Naive thymus-derived CD4-positive, alpha-beta T cell (primary cell): Measurements from ENCODE around the gene ENSA. TPM values are rescaled to one million over a fixed set of nuclear protein-coding genes. Genes with fewer than 3 reads are reported as not detected.
"Not testable (repeated sequence)": the region's sequence is repeated elsewhere in the genome, so short reads cannot be mapped to it uniquely, and the experiment has no call there.

ENCODE experiments used
- ATAC-seq: fragments of 150-1000 bp; cut with Tn5 transposase; 2 replicates; pipeline ENCODE4 v1.10.0; 2021; ENCODE audit warnings: mild to moderate bottlenecking, moderate library complexity
- CTCF ChIA-PET: fragments of 350-600 bp; sonication (Branson Sonifier 250); formaldehyde crosslinking; loops from one replicate; lab custom pipeline; 2021; ENCODE audit warnings: antibody characterized with exemption; lab: Charles Lee
- POLR2A ChIA-PET: fragments of 350-600 bp; sonication (Branson Sonifier 250); formaldehyde crosslinking; loops from one replicate; lab custom pipeline; 2021; ENCODE audit warnings: antibody characterized with exemption, inconsistent platforms; lab: Charles Lee
- DNase-seq, 9 donors: peaks; one replicate each; pipeline versions ENCODE4 v3.0.0 to v3.0.0-alpha.2; 2020 to 2022; ENCODE audit warnings: mixed read lengths in 1 of 9
- H3K27ac ChIP-seq: one replicate; pipeline ENCODE4 v1.7.0; 2013; ENCODE audit warnings: mild to moderate bottlenecking, low read depth, low read length, moderate library complexity
- H3K27me3 ChIP-seq, 2 donors: one replicate each; pipeline ENCODE4 v1.7.0; 2013; ENCODE audit warnings: low read length in 2 of 2, mild to moderate bottlenecking in 2 of 2, moderate library complexity in 2 of 2; ENCODE audit not compliant: control insufficient read depth in 2 of 2, insufficient read depth in 2 of 2
- H3K36me3 ChIP-seq, 3 experiments: 1 replicate in 2 of 3; 2 replicates in 1 of 3; pipeline ENCODE4 v1.7.0; 2013; ENCODE audit warnings: low read length in 3 of 3, mild to moderate bottlenecking in 3 of 3, moderate library complexity in 1 of 3; ENCODE audit not compliant: insufficient read depth in 3 of 3, control insufficient read depth in 2 of 3
- H3K4me1 ChIP-seq, 2 donors: one replicate each; pipeline ENCODE4 v1.7.0; 2013; ENCODE audit warnings: low read length in 2 of 2, mild to moderate bottlenecking in 2 of 2, moderate library complexity in 1 of 2; ENCODE audit not compliant: control insufficient read depth in 2 of 2, insufficient read depth in 2 of 2
- H3K4me3 ChIP-seq: 2 replicates; pipeline ENCODE4 v1.7.0; 2013; ENCODE audit warnings: mild to moderate bottlenecking, low read length
- H3K9me3 ChIP-seq, 3 experiments: 1 replicate in 2 of 3; 2 replicates in 1 of 3; pipeline ENCODE4 v1.7.0; 2013; ENCODE audit warnings: low read length in 3 of 3; ENCODE audit not compliant: control insufficient read depth in 2 of 3
- H3K27ac Mint-ChIP-seq, 9 donors: one replicate each; pipeline ENCODE4 v1.8.0; 2020 to 2022; ENCODE audit warnings: mixed read lengths in 9 of 9, mild to moderate bottlenecking in 8 of 9, moderate library complexity in 5 of 9, inconsistent platforms in 2 of 9
- H3K27me3 Mint-ChIP-seq, 5 donors: one replicate each; pipeline ENCODE4 v1.8.0; 2021 to 2022; ENCODE audit warnings: mixed read lengths in 5 of 5, mild to moderate bottlenecking in 1 of 5
- H3K36me3 Mint-ChIP-seq, 5 donors: one replicate each; pipeline ENCODE4 v1.8.0; 2020 to 2022; ENCODE audit warnings: mixed read lengths in 5 of 5, mild to moderate bottlenecking in 3 of 5, inconsistent platforms in 1 of 5
- H3K4me1 Mint-ChIP-seq, 7 donors: one replicate each; pipeline ENCODE4 v1.8.0; 2020 to 2022; ENCODE audit warnings: mixed read lengths in 7 of 7, mild to moderate bottlenecking in 3 of 7, inconsistent platforms in 1 of 7
- H3K4me3 Mint-ChIP-seq, 10 donors: one replicate each; pipeline ENCODE4 v1.8.0; 2020 to 2022; ENCODE audit warnings: mild to moderate bottlenecking in 10 of 10, mixed read lengths in 10 of 10, moderate library complexity in 6 of 10, inconsistent platforms in 2 of 10
- H3K9me3 Mint-ChIP-seq, 11 donors: one replicate each; pipeline ENCODE4 v1.8.0; 2020 to 2022; ENCODE audit warnings: mixed read lengths in 11 of 11, mild to moderate bottlenecking in 4 of 11, inconsistent platforms in 1 of 11, moderate library complexity in 1 of 11
- intact Hi-C, 2 donors: fragments of 100-400 bp; cut with micrococcal nuclease; formaldehyde crosslinking; loops; one replicate each; pipeline ENCODE4 v1.15.1; 2023
- polyA plus RNA-seq, 2 donors: library from polyadenylated mRNA; unstranded; fragments of 300-500 nt; fragmentation: Illumina TruSeq; gene quantifications; one replicate each; pipeline ENCODE4 v1.2.3, GENCODE V29; 2021
- total RNA-seq, 6 experiments: library from RNA in 5 of 6; stranded (reverse) in 5 of 6; gene quantifications; 1 replicate in 5 of 6; 2 replicates in 1 of 6; pipeline ENCODE4 v1.2.3 and lab custom pipeline; 2021 to 2026

The ENSA gene
- total and polyA plus RNA-seq, 7 experiments from 2014 or later, result 59.4 to 178 (median 102) TPM

DNA sequence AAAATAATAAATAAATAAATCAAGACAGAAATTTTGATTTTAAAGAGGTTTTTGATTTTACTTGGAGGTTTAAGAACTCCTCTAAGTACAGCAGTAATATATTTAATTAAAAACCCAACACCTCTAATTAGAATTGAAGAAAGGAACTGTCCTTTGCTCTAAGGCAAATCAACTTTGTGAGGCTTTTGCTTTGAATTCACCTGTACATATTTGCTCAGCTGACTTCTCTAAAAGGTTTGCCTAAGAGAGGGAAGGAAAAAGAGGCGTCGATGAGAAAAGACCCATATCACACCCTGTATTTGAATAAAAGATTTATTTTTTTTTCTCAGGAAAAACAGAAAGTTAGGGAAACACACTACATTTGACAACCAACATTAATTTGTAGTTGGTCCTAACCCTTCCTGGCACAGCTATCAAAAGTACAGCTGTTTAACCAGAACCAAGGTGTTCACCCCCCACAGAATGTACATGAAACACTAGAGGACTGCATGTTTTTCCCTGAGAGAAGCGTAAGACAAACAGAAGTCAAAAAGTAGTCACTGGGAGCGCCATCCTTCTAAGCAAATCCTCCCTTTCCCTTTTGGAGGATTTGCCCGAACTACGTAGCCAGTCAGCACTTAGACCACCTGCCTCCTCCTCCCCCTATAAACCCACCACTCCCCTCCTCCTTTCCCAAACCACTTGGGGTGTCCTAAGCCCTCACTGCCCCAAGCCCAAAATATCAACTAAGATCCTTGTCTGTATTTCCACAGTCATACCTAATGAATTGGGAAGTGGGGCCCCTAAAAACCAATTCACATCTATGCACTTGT is 54.9 kb downstream of the ENSA start:
- no peaks in the 10 kb centered on the region for H3K9me3 ChIP-seq
- H3K27ac Mint-ChIP-seq, result peak overlapping the region; percentile 81 to 99 (median 97)
- peaks cover 40 to 63% (median 52%) of the 10 kb centered on the region in 3 experiments for H3K36me3 ChIP-seq
- H3K4me1 ChIP-seq, result peaks cover 44 to 58% of the 10 kb centered on the region in 2 donors
- peaks cover 30 to 62% (median 45%) of the 10 kb centered on the region in 7 donors for H3K4me1 Mint-ChIP-seq
- no peaks in the 10 kb centered on the region for H3K27me3 ChIP-seq
- POLR2A ChIA-PET, result interaction anchor here (0.7 to 18.9 kb wide), 8 partner anchors 9 to 687 kb away, joined by 3 to 1237 read pairs (median 6); partner anchors contain the start of genes ENSA and GOLPH3L
- CTCF ChIA-PET, result interaction anchor here (1.7 to 17.1 kb wide), 2 partner anchors 11 to 46 kb away, joined by 4 to 300 read pairs; no protein-coding TSS in a partner anchor
- H3K9me3 Mint-ChIP-seq, result peaks cover 0 to 9% (median 0%) of the 10 kb centered on the region in 11 donors
- no peak for ATAC-seq
- H3K36me3 Mint-ChIP-seq, result peaks cover 27 to 79% (median 73%) of the 10 kb centered on the region in 5 donors
- peaks cover 0 to 7% (median 0%) of the 10 kb centered on the region in 5 donors for H3K27me3 Mint-ChIP-seq
- intact Hi-C loops, result loop anchor here in 1 of 2 donors (1.0 kb wide), 1 partner anchor 7 kb away; no protein-coding TSS in a partner anchor
- peak overlapping the region; percentile 95 for H3K4me3 ChIP-seq
- H3K27ac ChIP-seq, result peak overlapping the region; percentile 97
- H3K4me3 Mint-ChIP-seq, result peak overlapping the region; percentile 92 to 99 (median 95)
- no peak for DNase-seq

DNA sequence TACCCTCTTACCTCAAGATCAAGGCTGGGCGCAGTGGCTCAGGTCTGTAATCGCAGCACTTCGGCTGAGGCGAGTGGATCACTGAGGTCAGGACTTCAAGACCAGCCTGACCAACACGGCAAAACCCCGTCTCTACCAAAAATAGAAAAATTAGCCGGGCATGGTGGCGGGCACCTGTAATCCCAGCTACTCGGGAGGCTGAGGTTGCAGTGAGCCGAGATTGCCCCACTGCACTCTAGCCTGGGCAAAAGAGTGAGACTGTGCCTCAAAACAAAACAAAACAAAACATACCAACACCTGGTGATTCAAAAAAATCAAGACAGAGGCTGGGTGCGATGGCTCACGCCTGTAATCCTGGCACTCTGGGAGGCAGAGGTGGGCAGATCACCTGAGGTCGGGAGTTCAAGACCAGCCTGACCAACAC is 55.8 kb downstream of the ENSA start:
- H3K4me1 Mint-ChIP-seq, result peaks cover 34 to 69% (median 53%) of the 10 kb centered on the region in 7 donors
- H3K27ac Mint-ChIP-seq, result peak overlapping the region; percentile 81 to 99 (median 97)
- not testable (repeated sequence) for H3K9me3 ChIP-seq, DNase-seq, H3K9me3 Mint-ChIP-seq, H3K27me3 ChIP-seq, ATAC-seq, H3K27me3 Mint-ChIP-seq
- Histone ChIP-seq H3K4me3 (peak overlapping the region; percentile 56), H3K4me1 (peaks cover 52 to 66% of the 10 kb centered on the region in 2 donors), H3K36me3 (peaks cover 35 to 56% (median 52%) of the 10 kb centered on the region in 3 experiments), H3K27ac (peak overlapping the region; percentile 97)
- intact Hi-C loops, result loop anchor here (1.0 kb wide), 2 partner anchors 10 to 48 kb away; no protein-coding TSS in a partner anchor
- CTCF ChIA-PET, result interaction anchor here (1.0 to 17.1 kb wide), 3 partner anchors 10 to 47 kb away, joined by 3 to 300 read pairs (median 4); no protein-coding TSS in a partner anchor
- POLR2A ChIA-PET, result interaction anchor here (0.7 to 18.9 kb wide), 6 partner anchors 8 to 124 kb away, joined by 3 to 1237 read pairs (median 48); partner anchors contain the start of genes ENSA and GOLPH3L
- peaks cover 27 to 79% (median 72%) of the 10 kb centered on the region in 5 donors for H3K36me3 Mint-ChIP-seq
- H3K4me3 Mint-ChIP-seq, result peak overlapping the region; percentile 88 to 99 (median 94)

DNA sequence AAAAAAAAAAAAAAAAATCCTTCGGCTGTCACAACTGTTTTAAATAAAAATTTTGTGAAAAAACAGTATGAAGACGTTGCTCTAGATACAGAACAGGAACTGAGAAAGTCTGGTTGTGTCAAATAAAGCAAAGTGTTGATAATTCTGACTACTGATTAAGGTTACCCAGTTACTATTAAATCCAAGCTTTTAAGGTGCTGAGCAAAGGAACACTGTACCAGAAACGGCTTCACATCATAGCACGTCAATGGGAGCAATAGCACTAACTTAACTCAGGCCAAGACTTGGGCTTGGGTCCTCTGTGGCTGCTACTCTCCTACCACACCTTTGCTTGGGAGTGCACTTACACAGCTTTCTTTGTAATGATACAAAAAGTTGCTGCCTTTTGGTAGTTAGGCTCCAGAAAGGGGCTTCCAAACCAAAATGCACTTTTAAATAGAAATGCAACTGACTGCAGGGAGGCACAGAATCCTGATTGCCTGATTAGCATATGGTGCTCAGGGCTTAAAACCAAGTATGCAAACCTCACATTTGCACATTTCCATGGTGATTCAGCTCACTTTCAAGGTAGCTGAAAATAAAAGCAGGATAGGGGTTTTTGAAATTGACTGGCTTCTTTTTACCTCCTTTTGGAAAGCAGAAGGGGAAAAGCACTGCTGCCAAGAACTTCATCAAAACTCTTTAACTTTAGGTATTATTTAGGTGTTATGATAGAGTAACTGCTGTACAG is 56.3 kb downstream of the ENSA start:
- peak overlapping the region; percentile 88 to 99 (median 94) for H3K4me3 Mint-ChIP-seq
- H3K27ac ChIP-seq, result peak overlapping the region; percentile 97
- no peaks in the 10 kb centered on the region for H3K9me3 ChIP-seq
- peak; percentile 1 for ATAC-seq
- H3K4me3 ChIP-seq, result peak overlapping the region; percentile 56
- H3K4me1 ChIP-seq, result peaks cover 58 to 72% of the 10 kb centered on the region in 2 donors
- H3K4me1 Mint-ChIP-seq, result peaks cover 40 to 75% (median 59%) of the 10 kb centered on the region in 7 donors
- H3K27me3 ChIP-seq, result no peaks in the 10 kb centered on the region
- peaks cover 30 to 50% (median 47%) of the 10 kb centered on the region in 3 experiments for H3K36me3 ChIP-seq
- intact Hi-C loops, result loop anchor here (1.0 kb wide), 2 partner anchors 10 to 48 kb away; no protein-coding TSS in a partner anchor
- CTCF ChIA-PET, result interaction anchor here (1.0 to 17.1 kb wide), 2 partner anchors 10 to 47 kb away, joined by 3 to 300 read pairs; no protein-coding TSS in a partner anchor
- H3K27me3 Mint-ChIP-seq, result peaks cover 0 to 5% (median 0%) of the 10 kb centered on the region in 5 donors
- peaks cover 0 to 4% (median 0%) of the 10 kb centered on the region in 11 donors for H3K9me3 Mint-ChIP-seq
- H3K27ac Mint-ChIP-seq, result peak overlapping the region; percentile 81 to 99 (median 97)
- POLR2A ChIA-PET, result interaction anchor here (0.6 to 18.9 kb wide), 9 partner anchors 8 to 1149 kb away, joined by 3 to 1237 read pairs (median 4); partner anchors contain the start of gene GOLPH3L
- DNase-seq, result no peak
- H3K36me3 Mint-ChIP-seq, result peaks cover 24 to 75% (median 66%) of the 10 kb centered on the region in 5 donors

Other genes starting within 250 kb of the ENSA start
- 10 to 100 TPM; 30.3 to 39.0 (median 36.4) TPM for gene TARS2, start 142.2 kb downstream of the ENSA start, total RNA-seq
- gene TARS2, start 142.2 kb downstream of the ENSA start, polyA plus RNA-seq, result 10 to 100 TPM; 28.3 to 29.4 TPM
- gene ECM1, start 121.5 kb downstream of the ENSA start, total RNA-seq, result 1 to 10 TPM in 3 of 5 experiments, under 1 TPM in 2; 0.29 to 2.4 (median 1.4) TPM
- not detected for gene ECM1, start 121.5 kb downstream of the ENSA start, polyA plus RNA-seq
- 1 to 10 TPM in 1 of 5 experiments, under 1 TPM in 1, not detected in 3; 0.44 to 2.5 TPM for gene FALEC, start 113.9 kb downstream of the ENSA start, total RNA-seq
- under 1 TPM in 1 of 2 donors, not detected in 1; 0.76 TPM for gene FALEC, start 113.9 kb downstream of the ENSA start, polyA plus RNA-seq
- gene ADAMTSL4, start 80.2 kb downstream of the ENSA start, total RNA-seq, result 10 to 100 TPM in 1 of 5 experiments, 1 to 10 TPM in 1, under 1 TPM in 3; 0.49 to 27.7 (median 0.79) TPM
- gene ADAMTSL4, start 80.2 kb downstream of the ENSA start, polyA plus RNA-seq, result under 1 TPM; 0.14 to 0.25 TPM
- gene MCL1, start 50.0 kb downstream of the ENSA start, total RNA-seq, result 1,000 to 10,000 TPM in 1 of 5 experiments, 100 to 1,000 TPM in 4; 302 to 1,400 (median 377) TPM
- gene MCL1, start 50.0 kb downstream of the ENSA start, polyA plus RNA-seq, result 100 to 1,000 TPM; 171 to 172 TPM
- gene GOLPH3L, start 67.5 kb upstream of the ENSA start, total RNA-seq, result 10 to 100 TPM in 4 of 5 experiments, 1 to 10 TPM in 1; 8.7 to 32.1 (median 23.6) TPM
- gene GOLPH3L, start 67.5 kb upstream of the ENSA start, polyA plus RNA-seq, result 10 to 100 TPM; 18.3 to 29.2 TPM
- 1 to 10 TPM in 1 of 5 experiments, under 1 TPM in 4; 0.35 to 1.4 (median 0.45) TPM for gene HORMAD1, start 91.3 kb upstream of the ENSA start, total RNA-seq
- not detected for gene HORMAD1, start 91.3 kb upstream of the ENSA start, polyA plus RNA-seq
- 1,000 to 10,000 TPM in 1 of 5 experiments, 100 to 1,000 TPM in 3, 10 to 100 TPM in 1; 91.1 to 1,020 (median 106) TPM for gene CTSS, start 136.2 kb upstream of the ENSA start, total RNA-seq
- 100 to 1,000 TPM; 102 to 131 TPM for gene CTSS, start 136.2 kb upstream of the ENSA start, polyA plus RNA-seq
- gene CTSK, start 178.6 kb upstream of the ENSA start, total RNA-seq, result 10 to 100 TPM in 2 of 5 experiments, 1 to 10 TPM in 3; 3.7 to 13.7 (median 6.9) TPM
- gene CTSK, start 178.6 kb upstream of the ENSA start, polyA plus RNA-seq, result under 1 TPM; 0.31 TPM
- 10 to 100 TPM; 29.4 to 48.4 (median 38.3) TPM for gene ARNT, start 247.0 kb upstream of the ENSA start, total RNA-seq
- gene ARNT, start 247.0 kb upstream of the ENSA start, polyA plus RNA-seq, result 10 to 100 TPM; 21.3 to 31.4 TPM